Airway epithelial cell (primary cell): Measurements from ENCODE around the gene MC3R. TPM values are rescaled to one million over a fixed set of nuclear protein-coding genes. Genes with fewer than 3 reads are reported as not detected.

Source experiments
- total RNA-seq: library from RNA; depleted of rRNA; stranded (reverse); fragments of >200 nt; gene quantifications from 2 replicates; pipeline ENCODE4 v1.2.3, GENCODE V29; 2015

The MC3R gene
- total RNA-seq: not detected in 2 replicates

DNA sequence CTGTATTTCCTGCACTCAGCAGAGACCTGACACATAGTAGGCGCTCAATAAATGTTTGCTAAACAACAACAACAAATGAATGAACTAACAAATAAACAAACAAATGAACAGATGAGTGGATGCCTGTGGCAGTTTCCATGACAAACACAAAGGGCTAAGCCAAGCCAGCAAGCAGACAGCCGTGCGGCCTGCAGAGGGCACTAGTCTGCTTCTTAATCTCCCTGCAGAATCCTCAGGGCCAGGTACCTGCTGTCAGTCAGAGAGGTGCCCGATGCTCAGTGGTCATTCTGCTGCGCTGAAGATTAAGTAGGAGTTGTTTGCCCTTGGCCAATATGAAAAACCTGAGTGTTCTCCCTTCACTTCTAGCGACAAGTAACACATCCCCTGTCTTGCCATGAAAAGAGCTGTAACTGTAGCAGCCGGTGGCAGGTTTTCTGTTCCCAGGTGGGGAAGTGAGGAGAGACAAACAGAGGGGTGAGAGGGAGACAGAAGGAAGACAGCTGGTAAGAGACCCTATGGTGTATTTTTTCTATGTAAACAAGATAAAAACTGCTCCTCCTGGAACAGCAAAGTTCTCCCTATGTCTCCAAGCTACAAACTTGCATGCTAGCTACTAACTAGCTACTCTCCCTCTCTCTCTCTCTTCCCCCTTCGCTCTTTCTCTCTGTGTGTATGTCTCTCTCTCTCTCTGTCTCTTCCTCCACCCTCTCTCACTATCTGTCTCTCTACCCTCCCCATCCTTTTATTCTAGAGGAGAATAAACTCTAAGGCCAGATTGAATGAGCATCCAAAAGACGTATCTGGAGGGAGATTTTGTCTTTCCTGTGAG is at the start of gene MC3R:
Gene MC3R, plus strand, starts transcription at position 779 of the 829 bp plus-strand sequence. CDS start 112 bp downstream, outside the sequence.

Other genes starting within 250 kb of the MC3R start
- gene CBLN4, start 243.2 kb upstream of the MC3R start, total RNA-seq: not detected in 2 replicates
- 17.0 and 23.8 TPM in 2 replicates for gene FAM210B, start 110.2 kb downstream of the MC3R start, total RNA-seq
- gene AURKA, start 143.5 kb downstream of the MC3R start, total RNA-seq: 33.4 and 39.7 TPM in 2 replicates
- gene CSTF1, start 143.9 kb downstream of the MC3R start, total RNA-seq: 18.9 and 27.3 TPM in 2 replicates
- 0.21 TPM in 1 of 2 replicates, not detected in the other for gene CASS4, start 163.5 kb downstream of the MC3R start, total RNA-seq
- 47.3 and 51.6 TPM in 2 replicates for gene RTF2, start 219.9 kb downstream of the MC3R start, total RNA-seq